MM.1S (cell line): ENCODE data around the gene F8.

Source experiments
- DNase-seq: peaks from one replicate; pipeline ENCODE4 v3.0.0-alpha.2; 2015
- H2AFZ ChIP-seq: fragments of 300-600 bp; sonication (generic); 2 replicates; pipeline ENCODE4 v1.6.0; 2016; ENCODE audit warnings: antibody characterized with exemption, low read length
- H3F3A ChIP-seq: fragments of 300-600 bp; sonication (generic); 2 replicates; pipeline ENCODE4 v1.6.1; 2016; ENCODE audit warnings: mild to moderate bottlenecking, antibody characterized with exemption, low read length, moderate library complexity, mixed read lengths; ENCODE audit not compliant: insufficient read depth
- H3K27ac ChIP-seq: fragments of 300-600 bp; sonication (generic); 2 replicates; pipeline ENCODE4 v1.5.1; 2016; ENCODE audit warnings: mild to moderate bottlenecking, low read length
- H3K27me3 ChIP-seq: fragments of 300-600 bp; sonication (generic); replicated peaks from 2 replicates; pipeline ENCODE4 v1.6.0; 2016; ENCODE audit warnings: low read length; ENCODE audit not compliant: insufficient read depth
- H3K36me3 ChIP-seq: fragments of 300-600 bp; sonication (generic); replicated peaks from 2 replicates; pipeline ENCODE4 v1.6.1; 2016; ENCODE audit warnings: mild to moderate bottlenecking, low read length, mixed read lengths; ENCODE audit not compliant: insufficient read depth
- H3K4me1 ChIP-seq: fragments of 300-600 bp; sonication (generic); 2 replicates; pipeline ENCODE4 v1.6.1; 2016; ENCODE audit warnings: low read length, mixed read lengths
- H3K4me2 ChIP-seq: fragments of 300-600 bp; sonication (generic); 2 replicates; pipeline ENCODE4 v1.6.0; 2016; ENCODE audit warnings: low read depth, low read length
- H3K4me3 ChIP-seq: fragments of 300-600 bp; sonication (generic); 2 replicates; pipeline ENCODE4 v1.5.1; 2016; ENCODE audit warnings: low read length, mixed read lengths
- H3K79me2 ChIP-seq: fragments of 300-600 bp; sonication (generic); 2 replicates; pipeline ENCODE4 v1.6.1; 2016; ENCODE audit warnings: mixed run types, low read length, mixed read lengths
- H3K9ac ChIP-seq: fragments of 300-600 bp; sonication (generic); 2 replicates; pipeline ENCODE4 v1.6.1; 2016; ENCODE audit warnings: low read length, mixed read lengths
- H3K9me2 ChIP-seq: fragments of 300-600 bp; sonication (generic); replicated peaks from 2 replicates; pipeline ENCODE4 v1.6.1; 2016; ENCODE audit warnings: mild to moderate bottlenecking, low read length, mixed read lengths; ENCODE audit not compliant: insufficient read depth
- H3K9me3 ChIP-seq: fragments of 300-600 bp; sonication (generic); replicated peaks from 2 replicates; pipeline ENCODE4 v1.6.1; 2016; ENCODE audit warnings: mild to moderate bottlenecking, low read length, mixed read lengths; ENCODE audit not compliant: insufficient read depth
- H4K20me1 ChIP-seq: fragments of 300-600 bp; sonication (generic); 2 replicates; pipeline ENCODE4 v1.6.1; 2016; ENCODE audit warnings: mild to moderate bottlenecking, low read length, moderate library complexity, mixed read lengths; ENCODE audit not compliant: insufficient read depth
- CTCF ChIP-seq: fragments of 300-600 bp; sonication (generic); IDR thresholded peaks from 2 replicates; pipeline ENCODE4 v1.5.1; 2016; ENCODE audit warnings: antibody characterized with exemption, low read length, mixed read lengths
- EZH2 ChIP-seq: fragments of 300-600 bp; sonication (generic); optimal IDR thresholded peaks from 2 replicates; pipeline ENCODE3; 2017; ENCODE audit warnings: low read depth, mild to moderate bottlenecking, antibody characterized with exemption, low read length, mixed read lengths
- EZH2phosphoT487 ChIP-seq: fragments of 300-600 bp; sonication (generic); IDR thresholded peaks from 2 replicates; pipeline ENCODE4 v1.6.1; 2018; ENCODE audit warnings: antibody characterized with exemption, low read length

F8 gene

GRCh38 chrX:154822029-154822428 is 200.5 kb downstream of the F8 start:
- H3K9me2 ChIP-seq, result no peaks in the 10 kb centered on the region
- H3K4me3 ChIP-seq, result no peak overlapping the region
- no peak for TF ChIP-seq EZH2
- TF ChIP-seq CTCF, result no peak
- no peak overlapping the region for H3K27ac ChIP-seq
- H3K9ac ChIP-seq, result no peak overlapping the region
- no peaks in the 10 kb centered on the region for H3K36me3 ChIP-seq
- no peaks in the 10 kb centered on the region for H3K9me3 ChIP-seq
- no peak for DNase-seq
- H3K4me2 ChIP-seq, result no peak overlapping the region
- H2AFZ ChIP-seq, result no peak overlapping the region
- H3K27me3 ChIP-seq, result no peaks in the 10 kb centered on the region
- no peaks in the 10 kb centered on the region for H4K20me1 ChIP-seq
- H3K79me2 ChIP-seq, result no peaks in the 10 kb centered on the region
- peaks cover 6% of the 10 kb centered on the region for H3K4me1 ChIP-seq
- H3F3A ChIP-seq, result no peaks in the 10 kb centered on the region

GRCh38 chrX:154821523-154821922 is 201.0 kb downstream of the F8 start:
- no peaks in the 10 kb centered on the region for H3K9me3 ChIP-seq
- H3F3A ChIP-seq, result no peaks in the 10 kb centered on the region
- TF ChIP-seq EZH2 (no peak), EZH2phosphoT487 (no peak), CTCF (no peak)
- H3K9me2 ChIP-seq, result no peaks in the 10 kb centered on the region
- no peak overlapping the region for H3K4me3 ChIP-seq
- H3K4me1 ChIP-seq, result peaks cover 1% of the 10 kb centered on the region; the same call in 1 of the 2 replicates
- no peak overlapping the region for H3K9ac ChIP-seq
- H3K4me2 ChIP-seq, result no peak overlapping the region
- no peaks in the 10 kb centered on the region for H3K36me3 ChIP-seq
- no peak for DNase-seq
- H3K79me2 ChIP-seq, result no peaks in the 10 kb centered on the region
- no peak overlapping the region for H2AFZ ChIP-seq
- H4K20me1 ChIP-seq, result no peaks in the 10 kb centered on the region
- no peaks in the 10 kb centered on the region for H3K27me3 ChIP-seq
- no peak overlapping the region for H3K27ac ChIP-seq

- Histone ChIP-seq H2AFZ (no peak overlapping the region), H3K4me1 (no peaks in the 10 kb centered on the region), H3K4me2 (no peak overlapping the region), H3K9me2 (no peaks in the 10 kb centered on the region), H3K79me2 (no peaks in the 10 kb centered on the region), H3K27ac (no peak overlapping the region), H3K9ac (no peak overlapping the region), H4K20me1 (no peaks in the 10 kb centered on the region), H3K9me3 (no peaks in the 10 kb centered on the region), H3F3A (no peaks in the 10 kb centered on the region), H3K36me3 (no peaks in the 10 kb centered on the region), H3K27me3 (no peaks in the 10 kb centered on the region), H3K4me3 (no peak overlapping the region)
- TF ChIP-seq CTCF (no peak), EZH2 (no peak), EZH2phosphoT487 (no peak)
- no peak for DNase-seq
Measured at GRCh38 chrX:154819771-154820341, 202.7 kb downstream of the F8 start.
